HTERT RPE-1 (cell line): ENCODE data around the gene TP53TG5.

ENCODE experiments used
- in situ Hi-C: fragments of 300-500 bp; cut with MboI; formaldehyde crosslinking; loops from 4 replicates; pipeline ENCODE4 v1.14.3; 2020; ENCODE audit warnings: low sequenced_read_pairs

Gene TP53TG5

GRCh38 chr20:45336530-45337366, 41.4 kb downstream of the TP53TG5 start:
- in situ Hi-C loops: no loop called here

- in situ Hi-C loops: no loop called here
Observed at GRCh38 chr20:45330476-45330875, 47.6 kb downstream of the TP53TG5 start.

DNA sequence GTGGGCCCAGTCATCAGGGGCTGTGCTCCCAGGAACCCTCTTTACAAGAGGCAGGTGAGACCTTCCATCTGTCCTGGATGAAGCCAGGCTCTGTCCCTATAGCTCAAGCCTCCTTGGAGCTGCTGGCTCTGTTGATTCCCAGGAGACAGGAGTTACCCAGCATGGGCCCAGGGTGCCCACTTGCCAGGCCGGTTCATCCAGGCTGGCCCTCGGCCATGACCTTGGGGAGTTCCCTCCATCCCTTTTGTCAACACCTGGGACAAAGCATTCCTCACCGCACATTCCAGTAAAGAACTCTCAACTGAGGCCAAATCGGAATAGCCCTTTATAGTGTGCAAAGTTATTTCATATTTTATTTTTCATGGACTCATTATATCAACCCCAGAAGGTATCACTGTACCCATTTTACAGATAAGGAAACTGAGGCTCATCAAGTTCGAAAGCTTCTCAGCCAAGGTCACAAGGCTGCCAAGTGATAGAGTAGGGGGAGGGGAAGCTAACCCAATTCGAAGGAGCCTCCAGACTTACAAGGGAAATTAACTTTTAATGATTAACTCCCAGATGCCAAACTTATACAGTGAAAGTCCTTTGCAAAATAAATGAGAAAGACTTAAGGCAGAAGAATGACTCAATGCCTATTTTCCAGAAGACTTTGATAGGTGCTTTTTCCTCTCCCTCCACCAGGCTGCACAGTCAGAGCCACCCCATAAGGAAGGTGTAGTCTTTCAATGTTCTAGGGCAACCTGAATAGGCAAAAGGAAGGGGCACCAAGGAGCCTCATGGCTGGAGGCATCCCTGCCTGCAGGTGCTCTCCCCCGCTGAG, 48.4 kb downstream of the TP53TG5 start:
- in situ Hi-C loops: no loop called here

DNA sequence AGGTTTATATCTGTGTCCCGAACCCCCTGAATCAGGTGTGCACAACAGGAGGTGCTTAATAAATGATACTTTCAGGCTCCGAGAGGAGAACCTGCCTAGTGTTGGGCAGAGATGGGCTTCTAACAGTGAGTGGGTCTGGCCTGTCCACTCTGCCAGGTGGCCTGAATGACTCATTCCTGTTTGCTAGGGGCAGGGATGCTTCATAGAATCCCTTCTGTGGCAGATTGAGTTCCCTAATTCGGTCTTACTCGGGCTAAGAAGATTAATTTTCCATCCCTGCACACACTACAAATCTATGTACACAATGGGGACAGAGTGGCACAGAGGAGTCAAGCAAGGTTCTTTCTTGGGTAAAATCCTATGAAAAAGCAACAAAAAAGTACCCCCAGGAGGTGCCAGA, 49.7 kb downstream of the TP53TG5 start:
- in situ Hi-C loops: no loop called here

DNA sequence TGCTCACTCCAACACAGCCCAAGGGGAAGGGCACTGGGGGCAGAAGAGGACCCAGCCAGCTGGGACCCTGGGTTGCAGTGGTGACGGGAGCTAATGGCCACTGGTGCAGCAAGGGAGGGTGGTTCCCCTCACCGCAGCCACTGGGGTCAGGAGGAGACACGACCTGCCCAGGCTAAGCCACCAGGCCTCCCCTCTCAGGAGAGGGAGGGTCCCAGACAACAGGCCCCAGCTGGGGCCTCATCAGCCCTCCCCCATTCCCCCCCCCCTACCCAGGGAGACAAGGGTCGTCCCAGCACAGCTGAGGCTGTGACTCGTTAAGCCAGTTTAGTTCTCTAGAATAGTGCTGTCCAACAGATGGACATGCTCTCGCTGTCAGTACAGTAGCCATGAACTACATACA, 52.8 kb downstream of the TP53TG5 start:
- in situ Hi-C loops: no loop called here

DNA sequence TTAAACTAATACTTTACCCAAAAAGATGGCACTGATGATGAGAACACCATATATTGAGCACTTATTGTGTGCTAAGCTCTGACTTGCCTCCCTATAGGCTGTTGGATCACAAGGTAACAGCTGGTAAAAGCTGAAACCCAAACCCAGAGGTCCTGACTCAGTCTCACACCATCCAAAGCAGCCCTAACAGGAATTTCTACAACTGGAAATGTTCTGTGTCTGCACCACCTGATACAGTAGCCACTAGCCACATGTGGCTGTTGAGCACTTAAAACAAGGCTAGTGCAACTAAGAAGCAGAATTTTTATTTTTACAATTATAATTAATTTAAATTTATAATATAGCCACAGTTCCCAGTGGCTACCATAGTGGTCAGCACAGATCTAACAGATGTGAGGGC, 54.4 kb downstream of the TP53TG5 start:
- in situ Hi-C loops: no loop called here

DNA sequence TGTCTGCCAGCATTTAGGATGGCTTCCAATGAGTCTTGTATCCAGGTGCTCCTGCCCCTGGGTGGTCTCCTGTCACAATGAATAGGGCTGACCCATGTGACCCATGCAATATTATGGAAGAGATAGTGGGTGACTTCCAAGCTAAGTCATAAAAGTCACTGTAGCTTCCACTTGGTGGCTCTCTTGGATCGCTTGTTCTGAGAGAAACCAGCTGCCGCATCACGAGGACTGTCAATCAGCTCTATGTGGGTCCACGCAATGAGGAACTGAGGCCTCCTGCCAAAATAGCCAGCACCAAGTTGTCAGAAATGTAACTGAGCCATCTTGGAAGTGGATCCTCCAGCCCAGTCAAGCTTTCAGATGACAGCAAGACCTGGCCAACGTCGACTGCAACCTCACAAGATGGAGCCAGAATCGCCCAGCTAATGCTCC, 55.2 kb downstream of the TP53TG5 start:
- in situ Hi-C loops: no loop called here
